ENCODE results near the gene IL1RAPL2. TPM values are rescaled to one million over a fixed set of nuclear protein-coding genes. Genes with fewer than 3 reads are reported as not detected.

IL1RAPL2 gene
- polyA plus RNA-seq, 3 donors: not detected

- no peak overlapping the region for H3K27ac Mint-ChIP-seq
- TF ChIP-seq CTCF (IDR thresholded peaks at IDR 0.05): no peak
- Histone ChIP-seq H2AFZ (ENCODE audit: insufficient read depth, low read depth, low read length, poor library complexity, severe bottlenecking) (no peak overlapping the region), H3K79me2 (ENCODE audit: insufficient read depth, low read length) (no peaks in the 10 kb centered on the region), H3K9ac (ENCODE audit: insufficient read depth, low read length, poor library complexity, severe bottlenecking) (no peak overlapping the region), H3K9me3 (replicated peaks in 1 of 2; ENCODE audit: control insufficient read depth in 1 of 2, insufficient read depth in 1 of 2, low read length in 2 of 2) (no peaks in the 10 kb centered on the region), H3K27ac (ENCODE audit: low read depth in 1 of 2, low read length in 2 of 2) (no peak overlapping the region), H3K4me3 (replicated peaks in 1 of 3; ENCODE audit: low read depth in 2 of 3, low read length in 3 of 3) (no peak overlapping the region), H3K27me3 (ENCODE audit: control insufficient read depth in 2 of 2, insufficient read depth in 2 of 2, low read length in 2 of 2) (no peaks in the 10 kb centered on the region), H3K36me3 (replicated peaks in 1 of 2; ENCODE audit: control insufficient read depth in 1 of 2, insufficient read depth in 2 of 2, low read length in 2 of 2) (no peaks in the 10 kb centered on the region), H3K4me2 (replicated peaks; ENCODE audit: extremely low read depth, low read length, poor library complexity, severe bottlenecking) (no peak overlapping the region), H4K20me1 (ENCODE audit: insufficient read depth, low read length) (no peaks in the 10 kb centered on the region), H3K4me1 (ENCODE audit: control insufficient read depth in 1 of 2, insufficient read depth in 2 of 2, low read length in 2 of 2) (no peaks in the 10 kb centered on the region)
- no peaks in the 10 kb centered on the region for H3K4me1 Mint-ChIP-seq
- peaks cover 0 to 4% (median 1%) of the 10 kb centered on the region in 3 donors for H3K27me3 Mint-ChIP-seq (ENCODE audit: low read depth in 3 of 3)
- no peaks in the 10 kb centered on the region for H3K36me3 Mint-ChIP-seq
- intact Hi-C loops (cut with micrococcal nuclease): no loop called here
- H3K9me3 Mint-ChIP-seq: peaks cover 0 to 6% (median 5%) of the 10 kb centered on the region in 7 donors
- no peak overlapping the region for H3K4me3 Mint-ChIP-seq
- no CpG with 5 or more reads among the region's 1 CpG for WGBS (ENCODE audit: insufficient coverage)
- no peak for DNase-seq
Measured at GRCh38 chrX:105424729-105425128, 858.7 kb downstream of the IL1RAPL2 start.

GRCh38 chrX:105451401-105451800 lies 885.4 kb downstream of the IL1RAPL2 start:
- Mint-ChIP-seq H3K4me3 (no peak overlapping the region), H3K36me3 (no peaks in the 10 kb centered on the region), H3K9me3 (peaks cover 0 to 3% (median 0%) of the 10 kb centered on the region in 7 donors), H3K4me1 (no peaks in the 10 kb centered on the region), H3K27me3 (ENCODE audit: low read depth in 3 of 3) (no peaks in the 10 kb centered on the region), H3K27ac (no peak overlapping the region)
- intact Hi-C loops (cut with micrococcal nuclease): no loop called here
- Histone ChIP-seq H3K9me3 (replicated peaks in 1 of 2; ENCODE audit: control insufficient read depth in 1 of 2, insufficient read depth in 1 of 2, low read length in 2 of 2) (no peaks in the 10 kb centered on the region), H3K36me3 (replicated peaks in 1 of 2; ENCODE audit: control insufficient read depth in 1 of 2, insufficient read depth in 2 of 2, low read length in 2 of 2) (no peaks in the 10 kb centered on the region), H3K4me1 (ENCODE audit: control insufficient read depth in 1 of 2, insufficient read depth in 2 of 2, low read length in 2 of 2) (no peaks in the 10 kb centered on the region), H3K9ac (ENCODE audit: insufficient read depth, low read length, poor library complexity, severe bottlenecking) (no peak overlapping the region), H3K27ac (ENCODE audit: low read depth in 1 of 2, low read length in 2 of 2) (no peak overlapping the region), H4K20me1 (ENCODE audit: insufficient read depth, low read length) (no peaks in the 10 kb centered on the region), H3K79me2 (ENCODE audit: insufficient read depth, low read length) (no peaks in the 10 kb centered on the region), H3K4me2 (replicated peaks; ENCODE audit: extremely low read depth, low read length, poor library complexity, severe bottlenecking) (no peak overlapping the region), H3K4me3 (replicated peaks in 1 of 3; ENCODE audit: low read depth in 2 of 3, low read length in 3 of 3) (no peak overlapping the region), H3K27me3 (ENCODE audit: control insufficient read depth in 2 of 2, insufficient read depth in 2 of 2, low read length in 2 of 2) (no peaks in the 10 kb centered on the region), H2AFZ (ENCODE audit: insufficient read depth, low read depth, low read length, poor library complexity, severe bottlenecking) (no peak overlapping the region)
- TF ChIP-seq CTCF (IDR thresholded peaks at IDR 0.05): no peak
- DNase-seq: no peak
